ENCODE results near the gene S100A2.

Gene S100A2

GRCh38 chr1:153539395-153540093, 26.1 kb downstream of the S100A2 start:
- no peak overlapping the region for H4K12ac ChIP-seq (ENCODE audit: low read depth, low read length)
- H2BK5ac ChIP-seq (ENCODE audit: low read depth, low read length, poor library complexity) = no peak overlapping the region
- no peak for DNase-seq
- H3K9me3 ChIP-seq (ENCODE audit: insufficient read depth, low read depth, low read length) = no peaks in the 10 kb centered on the region
- H3K4me2 ChIP-seq (ENCODE audit: low read length) = no peak overlapping the region
- WGBS (ENCODE audit: extremely low coverage, insufficient coverage, insufficient read length) = no CpG with 5 or more reads among the region's 4 CpGs
- H3K79me2 ChIP-seq (ENCODE audit: control insufficient read depth, insufficient read depth, low read length, poor library complexity) = peaks cover under 1% of the 10 kb centered on the region
- no peak overlapping the region for H2BK120ac ChIP-seq (ENCODE audit: insufficient read depth, low read length, poor library complexity)
- peaks cover 25% of the 10 kb centered on the region for H3K79me1 ChIP-seq (ENCODE audit: low read length)
- H4K91ac ChIP-seq (ENCODE audit: low read depth, low read length) = peak overlapping the region; percentile 49
- H2AK5ac ChIP-seq (ENCODE audit: low read length) = peak overlapping the region; percentile 14
- H2BK12ac ChIP-seq (ENCODE audit: low read length) = peak overlapping the region; percentile 30
- H3K4me3 ChIP-seq (ENCODE audit: low read depth, low read length) = no peak overlapping the region
- H3K9ac ChIP-seq (ENCODE audit: low read length) = no peak overlapping the region
- H4K8ac ChIP-seq (ENCODE audit: low read depth, low read length) = no peak overlapping the region
- peaks cover 2 to 3% of the 10 kb centered on the region in 2 experiments for H3K36me3 ChIP-seq (ENCODE audit: control insufficient read depth in 1 of 2, insufficient read depth in 2 of 2, low read length in 2 of 2)
- no peak overlapping the region for H3K14ac ChIP-seq (ENCODE audit: low read length)
- no peak overlapping the region for H2AFZ ChIP-seq (ENCODE audit: insufficient read depth, low read length, poor library complexity)
- no peak overlapping the region for H3K27ac ChIP-seq (ENCODE audit: low read depth, low read length)
- no peaks in the 10 kb centered on the region for H3K27me3 ChIP-seq (ENCODE audit: insufficient read depth, low read length)
- peaks cover 16 to 35% of the 10 kb centered on the region in 2 experiments for H3K4me1 ChIP-seq (ENCODE audit: control insufficient read depth in 1 of 2, insufficient read depth in 2 of 2, low read length in 2 of 2)
- no peak overlapping the region for H3K4ac ChIP-seq (ENCODE audit: low read depth, low read length)
- H3K23ac ChIP-seq (ENCODE audit: low read length) = no peak overlapping the region
- H3K18ac ChIP-seq (ENCODE audit: low read length) = no peak overlapping the region

GRCh38 chr1:153538315-153538821, 27.3 kb downstream of the S100A2 start:
- H3K4ac ChIP-seq (ENCODE audit: low read depth, low read length) = no peak overlapping the region
- no peaks in the 10 kb centered on the region for H3K79me2 ChIP-seq (ENCODE audit: control insufficient read depth, insufficient read depth, low read length, poor library complexity)
- H3K4me3 ChIP-seq (ENCODE audit: low read depth, low read length) = no peak overlapping the region
- H4K91ac ChIP-seq (ENCODE audit: low read depth, low read length) = peak overlapping the region; percentile 78
- H3K9ac ChIP-seq (ENCODE audit: low read length) = no peak overlapping the region
- no peak overlapping the region for H3K27ac ChIP-seq (ENCODE audit: low read depth, low read length)
- H3K4me2 ChIP-seq (ENCODE audit: low read length) = no peak overlapping the region
- no peak overlapping the region for H4K12ac ChIP-seq (ENCODE audit: low read depth, low read length)
- H3K4me1 ChIP-seq (ENCODE audit: control insufficient read depth in 1 of 2, insufficient read depth in 2 of 2, low read length in 2 of 2) = peaks cover 20 to 36% of the 10 kb centered on the region in 2 experiments
- H3K23ac ChIP-seq (ENCODE audit: low read length) = no peak overlapping the region
- H3K27me3 ChIP-seq (ENCODE audit: insufficient read depth, low read length) = no peaks in the 10 kb centered on the region
- H2AFZ ChIP-seq (ENCODE audit: insufficient read depth, low read length, poor library complexity) = no peak overlapping the region
- no CpG with 5 or more reads among the region's 6 CpGs for WGBS (ENCODE audit: extremely low coverage, insufficient coverage, insufficient read length)
- H3K18ac ChIP-seq (ENCODE audit: low read length) = no peak overlapping the region
- no peak for DNase-seq
- H3K14ac ChIP-seq (ENCODE audit: low read length) = no peak overlapping the region
- peak overlapping the region; percentile 69 for H2BK12ac ChIP-seq (ENCODE audit: low read length)
- no peaks in the 10 kb centered on the region for H3K9me3 ChIP-seq (ENCODE audit: insufficient read depth, low read depth, low read length)
- H2BK5ac ChIP-seq (ENCODE audit: low read depth, low read length, poor library complexity) = peak overlapping the region; percentile 21
- peak overlapping the region; percentile 2 for H2BK120ac ChIP-seq (ENCODE audit: insufficient read depth, low read length, poor library complexity)
- peaks cover 26% of the 10 kb centered on the region for H3K79me1 ChIP-seq (ENCODE audit: low read length)
- H3K36me3 ChIP-seq (ENCODE audit: control insufficient read depth in 1 of 2, insufficient read depth in 2 of 2, low read length in 2 of 2) = no peaks in the 10 kb centered on the region
- H4K8ac ChIP-seq (ENCODE audit: low read depth, low read length) = peak overlapping the region; percentile 57
- peak overlapping the region; percentile 17 for H2AK5ac ChIP-seq (ENCODE audit: low read length)

GRCh38 chr1:153537376-153537730, 28.3 kb downstream of the S100A2 start:
- Histone ChIP-seq H3K9ac (ENCODE audit: low read length) (no peak overlapping the region), H2AFZ (ENCODE audit: insufficient read depth, low read length, poor library complexity) (no peak overlapping the region), H3K4ac (ENCODE audit: low read depth, low read length) (no peak overlapping the region), H3K4me2 (ENCODE audit: low read length) (no peak overlapping the region), H3K9me3 (ENCODE audit: insufficient read depth, low read depth, low read length) (no peaks in the 10 kb centered on the region), H3K18ac (ENCODE audit: low read length) (no peak overlapping the region), H4K12ac (ENCODE audit: low read depth, low read length) (no peak overlapping the region), H3K4me1 (ENCODE audit: control insufficient read depth in 1 of 2, insufficient read depth in 2 of 2, low read length in 2 of 2) (peaks cover 27 to 37% of the 10 kb centered on the region in 2 experiments), H2BK120ac (ENCODE audit: insufficient read depth, low read length, poor library complexity) (no peak overlapping the region), H3K14ac (ENCODE audit: low read length) (no peak overlapping the region), H3K4me3 (ENCODE audit: low read depth, low read length) (no peak overlapping the region), H4K91ac (ENCODE audit: low read depth, low read length) (peak overlapping the region; percentile 71), H2AK5ac (ENCODE audit: low read length) (peak overlapping the region; percentile 41), H3K36me3 (ENCODE audit: control insufficient read depth in 1 of 2, insufficient read depth in 2 of 2, low read length in 2 of 2) (no peaks in the 10 kb centered on the region), H2BK5ac (ENCODE audit: low read depth, low read length, poor library complexity) (no peak overlapping the region), H3K27me3 (ENCODE audit: insufficient read depth, low read length) (no peaks in the 10 kb centered on the region), H3K79me2 (ENCODE audit: control insufficient read depth, insufficient read depth, low read length, poor library complexity) (no peaks in the 10 kb centered on the region), H3K79me1 (ENCODE audit: low read length) (peaks cover 30% of the 10 kb centered on the region), H3K27ac (ENCODE audit: low read depth, low read length) (no peak overlapping the region), H4K8ac (ENCODE audit: low read depth, low read length) (no peak overlapping the region), H2BK12ac (ENCODE audit: low read length) (peak overlapping the region; percentile 58), H3K23ac (ENCODE audit: low read length) (no peak overlapping the region)
- DNase-seq = no peak
- no CpG with 5 or more reads among the region's 6 CpGs for WGBS (ENCODE audit: extremely low coverage, insufficient coverage, insufficient read length)

- H2AK5ac ChIP-seq (ENCODE audit: low read length) = no peak overlapping the region
- H4K91ac ChIP-seq (ENCODE audit: low read depth, low read length) = peak overlapping the region; percentile 71
- H3K36me3 ChIP-seq (ENCODE audit: control insufficient read depth in 1 of 2, insufficient read depth in 2 of 2, low read length in 2 of 2) = no peaks in the 10 kb centered on the region
- DNase-seq = peak in 1 of 2 donors; percentile 29
- H3K9ac ChIP-seq (ENCODE audit: low read length) = no peak overlapping the region
- H3K4me3 ChIP-seq (ENCODE audit: low read depth, low read length) = no peak overlapping the region
- H3K18ac ChIP-seq (ENCODE audit: low read length) = peak overlapping the region; percentile 31
- H3K23ac ChIP-seq (ENCODE audit: low read length) = no peak overlapping the region
- H4K12ac ChIP-seq (ENCODE audit: low read depth, low read length) = no peak overlapping the region
- no peak overlapping the region for H3K14ac ChIP-seq (ENCODE audit: low read length)
- H3K27me3 ChIP-seq (ENCODE audit: insufficient read depth, low read length) = no peaks in the 10 kb centered on the region
- H2BK120ac ChIP-seq (ENCODE audit: insufficient read depth, low read length, poor library complexity) = peak overlapping the region; percentile 40
- no peaks in the 10 kb centered on the region for H3K9me3 ChIP-seq (ENCODE audit: insufficient read depth, low read depth, low read length)
- H2AFZ ChIP-seq (ENCODE audit: insufficient read depth, low read length, poor library complexity) = no peak overlapping the region
- no CpG with 5 or more reads among the region's 9 CpGs for WGBS (ENCODE audit: extremely low coverage, insufficient coverage, insufficient read length)
- no peaks in the 10 kb centered on the region for H3K79me2 ChIP-seq (ENCODE audit: control insufficient read depth, insufficient read depth, low read length, poor library complexity)
- H4K8ac ChIP-seq (ENCODE audit: low read depth, low read length) = peak overlapping the region; percentile 14
- peaks cover 31% of the 10 kb centered on the region for H3K79me1 ChIP-seq (ENCODE audit: low read length)
- no peak overlapping the region for H2BK5ac ChIP-seq (ENCODE audit: low read depth, low read length, poor library complexity)
- H3K4ac ChIP-seq (ENCODE audit: low read depth, low read length) = peak overlapping the region; percentile 24
- no peak overlapping the region for H3K4me2 ChIP-seq (ENCODE audit: low read length)
- peaks cover 27 to 38% of the 10 kb centered on the region in 2 experiments for H3K4me1 ChIP-seq (ENCODE audit: control insufficient read depth in 1 of 2, insufficient read depth in 2 of 2, low read length in 2 of 2)
- H3K27ac ChIP-seq (ENCODE audit: low read depth, low read length) = no peak overlapping the region
- peak overlapping the region; percentile 84 for H2BK12ac ChIP-seq (ENCODE audit: low read length)
These were observed 28.8 kb downstream of the S100A2 start for GRCh38 chr1:153536671-153537375.
